HL-60 (cell line): ENCODE measurements around the gene ANKRD33B.
A peak's percentile ranks its signal among the peaks of the same experiment; 100 is the strongest.

Experiments
- DNase-seq, 2 experiments: peaks; one replicate each; pipeline ENCODE4 v3.0.0-alpha.2; 2010 to 2020; ENCODE audit warnings: low read depth in 1 of 2, low spot score in 1 of 2
- H3K27ac ChIP-seq: fragments of 250-450 bp; sonication (Bioruptor Pico); replicated peaks from 2 replicates; pipeline ENCODE4 v1.5.1; 2020; ENCODE audit warnings: mild to moderate bottlenecking, moderate library complexity
- H3K27me3 ChIP-seq: fragments of 250-450 bp; sonication (Bioruptor Pico); 2 replicates; pipeline ENCODE4 v1.5.1; 2021; ENCODE audit warnings: mild to moderate bottlenecking, moderate library complexity; ENCODE audit not compliant: insufficient read depth, poor library complexity, severe bottlenecking
- H3K4me3 ChIP-seq: replicated peaks from 2 replicates; pipeline ENCODE4 v1.5.1; 2011; ENCODE audit warnings: mild to moderate bottlenecking, control low read depth, low read length; ENCODE audit not compliant: insufficient read depth
- GABPA ChIP-seq: IDR thresholded peaks from 2 replicates; pipeline ENCODE4 v1.6.1; 2012; ENCODE audit warnings: low read depth
- POLR2AphosphoS5 ChIP-seq: IDR thresholded peaks from 2 replicates; pipeline ENCODE4 v1.6.1; 2012; ENCODE audit warnings: low read depth
- REST ChIP-seq: IDR thresholded peaks from 2 replicates; pipeline ENCODE4 v1.6.1; 2012; ENCODE audit warnings: low read depth; ENCODE audit not compliant: insufficient replicate concordance
- SPI1 ChIP-seq: IDR thresholded peaks from 2 replicates; pipeline ENCODE4 v1.6.1; 2012; ENCODE audit warnings: low read depth, mild to moderate bottlenecking, borderline replicate concordance
- TF ChIP-seq, protein P1 (sequence below): IDR thresholded peaks from one replicate; pipeline ENCODE4 v1.5.1; 2011; ENCODE audit warnings: low read length, control low read depth, inconsistent platforms; ENCODE audit not compliant: insufficient read depth

ANKRD33B gene

GRCh38 chr5:10671041-10672008 is 107.5 kb downstream of the ANKRD33B start:
- TF ChIP-seq, protein P1, sequence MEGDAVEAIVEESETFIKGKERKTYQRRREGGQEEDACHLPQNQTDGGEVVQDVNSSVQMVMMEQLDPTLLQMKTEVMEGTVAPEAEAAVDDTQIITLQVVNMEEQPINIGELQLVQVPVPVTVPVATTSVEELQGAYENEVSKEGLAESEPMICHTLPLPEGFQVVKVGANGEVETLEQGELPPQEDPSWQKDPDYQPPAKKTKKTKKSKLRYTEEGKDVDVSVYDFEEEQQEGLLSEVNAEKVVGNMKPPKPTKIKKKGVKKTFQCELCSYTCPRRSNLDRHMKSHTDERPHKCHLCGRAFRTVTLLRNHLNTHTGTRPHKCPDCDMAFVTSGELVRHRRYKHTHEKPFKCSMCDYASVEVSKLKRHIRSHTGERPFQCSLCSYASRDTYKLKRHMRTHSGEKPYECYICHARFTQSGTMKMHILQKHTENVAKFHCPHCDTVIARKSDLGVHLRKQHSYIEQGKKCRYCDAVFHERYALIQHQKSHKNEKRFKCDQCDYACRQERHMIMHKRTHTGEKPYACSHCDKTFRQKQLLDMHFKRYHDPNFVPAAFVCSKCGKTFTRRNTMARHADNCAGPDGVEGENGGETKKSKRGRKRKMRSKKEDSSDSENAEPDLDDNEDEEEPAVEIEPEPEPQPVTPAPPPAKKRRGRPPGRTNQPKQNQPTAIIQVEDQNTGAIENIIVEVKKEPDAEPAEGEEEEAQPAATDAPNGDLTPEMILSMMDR = no peak
- TF ChIP-seq POLR2AphosphoS5 (no peak), GABPA (no peak), REST (no peak)
- Histone ChIP-seq H3K27ac (peak overlapping the region; percentile 46), H3K27me3 (no peaks in the 10 kb centered on the region), H3K4me3 (no peak overlapping the region)
- DNase-seq = peak; percentile 29 to 64

DNA sequence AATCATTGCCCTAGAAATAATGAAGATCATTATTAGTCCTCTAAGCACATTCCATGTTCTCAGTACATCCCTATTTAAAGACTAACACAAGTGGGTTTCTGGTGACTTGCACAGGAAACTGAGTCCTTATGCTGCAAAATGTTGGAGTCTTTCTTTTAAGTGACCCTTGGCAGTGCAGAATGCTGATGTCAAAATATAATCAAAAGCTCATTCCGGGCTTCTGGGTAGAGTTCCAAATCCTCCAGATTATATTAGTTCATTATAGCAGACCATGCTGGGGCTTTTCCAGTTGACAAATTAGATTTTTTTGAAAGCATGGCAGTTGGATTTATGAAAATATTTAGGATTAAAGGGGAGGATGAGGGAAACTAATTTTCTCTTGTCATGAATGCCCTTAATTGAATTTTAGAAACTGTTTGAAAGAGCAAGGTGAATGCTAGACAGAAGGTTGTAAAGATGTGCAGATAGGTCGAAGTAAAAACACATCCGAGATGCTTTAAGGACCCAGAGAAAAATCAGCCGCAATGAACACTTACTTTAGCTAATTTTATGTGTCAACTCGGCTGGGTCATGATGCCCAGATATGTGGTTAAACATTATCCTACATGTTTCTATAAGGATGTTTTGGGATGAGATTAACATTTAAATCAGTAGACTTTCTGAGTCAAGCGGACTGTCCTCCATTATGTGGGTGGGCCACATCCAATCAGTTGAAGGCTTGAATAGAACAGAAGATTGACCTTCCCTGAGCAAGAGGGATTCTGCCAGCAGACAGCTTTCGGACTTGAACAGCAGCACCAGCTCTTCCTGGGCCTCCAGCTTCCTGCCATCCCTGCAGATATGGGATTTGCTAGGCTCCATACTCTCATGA is 108.5 kb downstream of the ANKRD33B start:
- no peak overlapping the region for H3K27ac ChIP-seq
- DNase-seq = no peak
- TF ChIP-seq SPI1 (no peak), REST (no peak), GABPA (no peak), POLR2AphosphoS5 (no peak)
- TF ChIP-seq, protein P1 = no peak

GRCh38 chr5:10673017-10673389 is 109.1 kb downstream of the ANKRD33B start:
- Histone ChIP-seq H3K4me3 (no peak overlapping the region), H3K27me3 (no peaks in the 10 kb centered on the region), H3K27ac (no peak overlapping the region)
- no peak for DNase-seq
- TF ChIP-seq GABPA = no peak
- no peak for TF ChIP-seq REST
- no peak for TF ChIP-seq SPI1
- no peak for TF ChIP-seq POLR2AphosphoS5
- TF ChIP-seq, protein P1 = no peak

More for the DNA sequence above, 108.5 kb downstream of the ANKRD33B start:
- no peaks in the 10 kb centered on the region for H3K27me3 ChIP-seq
- H3K4me3 ChIP-seq = no peak overlapping the region
